WI38 (cell line): Measurements from ENCODE around the gene MBD2.

Experiments used
- H3K4me3 ChIP-seq: 2 replicates; pipeline ENCODE4 v1.5.1; 2011; ENCODE audit warnings: low read depth, mild to moderate bottlenecking, control low read depth, low read length
- CTCF ChIP-seq: IDR thresholded peaks from 2 replicates; pipeline ENCODE4 v1.5.1; 2012; ENCODE audit warnings: low read depth, mild to moderate bottlenecking, control low read depth, low read length

MBD2 gene

GRCh38 chr18:54119524-54120019, 104.9 kb downstream of the MBD2 start:
- H3K4me3 ChIP-seq, result no peak overlapping the region
- peak; percentile 63 for TF ChIP-seq CTCF

GRCh38 chr18:54117853-54118773, 106.4 kb downstream of the MBD2 start:
- H3K4me3 ChIP-seq, result no peak overlapping the region
- no peak for TF ChIP-seq CTCF

GRCh38 chr18:54116541-54117257, 107.8 kb downstream of the MBD2 start:
- TF ChIP-seq CTCF, result no peak

GRCh38 chr18:54112356-54112755, 112.1 kb downstream of the MBD2 start:
- no peak for TF ChIP-seq CTCF
- H3K4me3 ChIP-seq, result no peak overlapping the region

More at GRCh38 chr18:54116541-54117257, 107.8 kb downstream of the MBD2 start:
- H3K4me3 ChIP-seq, result no peak overlapping the region

GRCh38 chr18:54109131-54109683, 115.3 kb downstream of the MBD2 start:
- TF ChIP-seq CTCF, result no peak
- H3K4me3 ChIP-seq, result no peak overlapping the region

- no peak for TF ChIP-seq CTCF
Observed at GRCh38 chr18:54102123-54102522, 122.3 kb downstream of the MBD2 start.

More at GRCh38 chr18:54102123-54102522, 122.3 kb downstream of the MBD2 start:
- H3K4me3 ChIP-seq, result no peak overlapping the region
